GM23248 (cell line): Measurements from ENCODE around the gene CAPN13.

Experiments used
- EZH2 ChIP-seq: fragments of 200-600 bp; sonication (generic); IDR thresholded peaks from 2 replicates; pipeline ENCODE4 v1.6.1; 2018; ENCODE audit warnings: antibody characterized with exemption, mild to moderate bottlenecking; ENCODE audit not compliant: insufficient read depth, poor library complexity, severe bottlenecking
- EZH2phosphoT487 ChIP-seq: fragments of 200-600 bp; sonication (generic); IDR thresholded peaks from 2 replicates; pipeline ENCODE4 v1.6.1; 2018; ENCODE audit warnings: antibody characterized with exemption, moderate library complexity, mild to moderate bottlenecking, low read depth; ENCODE audit not compliant: insufficient read depth

GRCh38 chr2:30784682-30785081 is 22.6 kb downstream of the CAPN13 start:
- no peak for TF ChIP-seq EZH2
- TF ChIP-seq EZH2phosphoT487: no peak
